Testis (tissue), 2 donors: ENCODE data around the gene KCNK4.

Source experiments
- POLR2A ChIP-seq: fragments of 450-650 bp; IDR thresholded peaks from one replicate; pipeline ENCODE4 v1.6.1; 2017; ENCODE audit warnings: antibody characterized with exemption, mild to moderate bottlenecking, moderate library complexity
- TF ChIP-seq, protein P1 (sequence below), 3 experiments: fragments of 450-650 bp in 2 of 3; fragments of 200-600 bp in 1 of 3; sonication (generic) in 1 of 3; IDR thresholded peaks; one replicate each; pipeline ENCODE4 v1.5.1; 2016 to 2019; ENCODE audit warnings: antibody characterized with exemption in 3 of 3, mild to moderate bottlenecking in 2 of 3, moderate library complexity in 1 of 3

GRCh38 chr11:64303109-64304031, 12.3 kb downstream of the KCNK4 start:
- TF ChIP-seq, protein P1, sequence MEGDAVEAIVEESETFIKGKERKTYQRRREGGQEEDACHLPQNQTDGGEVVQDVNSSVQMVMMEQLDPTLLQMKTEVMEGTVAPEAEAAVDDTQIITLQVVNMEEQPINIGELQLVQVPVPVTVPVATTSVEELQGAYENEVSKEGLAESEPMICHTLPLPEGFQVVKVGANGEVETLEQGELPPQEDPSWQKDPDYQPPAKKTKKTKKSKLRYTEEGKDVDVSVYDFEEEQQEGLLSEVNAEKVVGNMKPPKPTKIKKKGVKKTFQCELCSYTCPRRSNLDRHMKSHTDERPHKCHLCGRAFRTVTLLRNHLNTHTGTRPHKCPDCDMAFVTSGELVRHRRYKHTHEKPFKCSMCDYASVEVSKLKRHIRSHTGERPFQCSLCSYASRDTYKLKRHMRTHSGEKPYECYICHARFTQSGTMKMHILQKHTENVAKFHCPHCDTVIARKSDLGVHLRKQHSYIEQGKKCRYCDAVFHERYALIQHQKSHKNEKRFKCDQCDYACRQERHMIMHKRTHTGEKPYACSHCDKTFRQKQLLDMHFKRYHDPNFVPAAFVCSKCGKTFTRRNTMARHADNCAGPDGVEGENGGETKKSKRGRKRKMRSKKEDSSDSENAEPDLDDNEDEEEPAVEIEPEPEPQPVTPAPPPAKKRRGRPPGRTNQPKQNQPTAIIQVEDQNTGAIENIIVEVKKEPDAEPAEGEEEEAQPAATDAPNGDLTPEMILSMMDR (IDR thresholded peaks at IDR 0.05): no peak
- no peak for TF ChIP-seq POLR2A
